Spleen (tissue), 11 donors: ENCODE measurements around the gene UQCC2. TPM values are rescaled to one million over a fixed set of nuclear protein-coding genes. Genes with fewer than 3 reads are reported as not detected.
A peak's percentile ranks its signal among the peaks of the same experiment; 100 is the strongest.

Experiments used
- DNase-seq: peaks from one replicate; pipeline ENCODE4 v3.0.0-alpha.2; 2020
- H3K27ac ChIP-seq, 8 donors: fragments of 200-600 bp; sonication (generic) in 7 of 8; 1 replicate in 4 of 8; 2 replicates in 4 of 8; pipeline versions ENCODE4 v1.5.0 to v1.8.0; 2016 to 2021; ENCODE audit warnings: inconsistent platforms in 4 of 8, mild to moderate bottlenecking in 4 of 8, moderate library complexity in 1 of 8
- H3K27me3 ChIP-seq, 7 donors: fragments of 200-600 bp; sonication (generic) in 6 of 7; replicated peaks in 1 of 7; 1 replicate in 4 of 7; 2 replicates in 3 of 7; pipeline versions ENCODE4 v1.5.0 to v1.8.0; 2016 to 2021; ENCODE audit warnings: inconsistent platforms in 3 of 7, mild to moderate bottlenecking in 1 of 7
- H3K36me3 ChIP-seq, 6 donors: fragments of 200-600 bp; sonication (generic) in 5 of 6; 1 replicate in 4 of 6; 2 replicates in 2 of 6; pipeline versions ENCODE4 v1.5.0 to v1.8.0; 2016 to 2021; ENCODE audit warnings: inconsistent platforms in 2 of 6
- H3K4me1 ChIP-seq, 6 donors: fragments of 200-600 bp; sonication (generic) in 5 of 6; 1 replicate in 3 of 6; 2 replicates in 3 of 6; pipeline versions ENCODE4 v1.5.0 to v1.8.0; 2016 to 2021; ENCODE audit warnings: inconsistent platforms in 3 of 6
- H3K4me3 ChIP-seq, 8 donors: fragments of 200-600 bp; sonication (generic) in 7 of 8; 1 replicate in 4 of 8; 2 replicates in 4 of 8; pipeline versions ENCODE4 v1.5.0 to v1.8.0; 2016 to 2021; ENCODE audit warnings: inconsistent platforms in 4 of 8, mild to moderate bottlenecking in 4 of 8, moderate library complexity in 2 of 8
- H3K9me3 ChIP-seq, 8 donors: fragments of 200-600 bp; sonication (generic) in 7 of 8; 1 replicate in 4 of 8; 2 replicates in 4 of 8; pipeline versions ENCODE4 v1.5.0 to v1.8.0; 2016 to 2021; ENCODE audit warnings: inconsistent platforms in 4 of 8
- CTCF ChIP-seq, 11 experiments: fragments of 200-600 bp in 7 of 11; fragments of 450-650 bp in 4 of 11; sonication (generic) in 4 of 11; IDR thresholded peaks in 8 of 11; conservative IDR thresholded peaks in 3 of 11; 1 replicate in 7 of 11; 2 replicates in 4 of 11; pipeline versions ENCODE4 v1.4.0 to v1.8.0; 2016 to 2021; ENCODE audit warnings: antibody characterized with exemption in 11 of 11, inconsistent platforms in 4 of 11, mild to moderate bottlenecking in 1 of 11
- POLR2A ChIP-seq, 3 donors: fragments of 450-650 bp; IDR thresholded peaks; one replicate each; pipeline ENCODE4 v1.5.1; 2017; ENCODE audit warnings: antibody characterized with exemption in 3 of 3, mild to moderate bottlenecking in 1 of 3
- POLR2AphosphoS5 ChIP-seq, 3 donors: sonication (generic); formaldehyde crosslinking; IDR thresholded peaks; one replicate each; pipeline ENCODE4 v1.5.1; 2017; ENCODE audit warnings: antibody characterized with exemption in 3 of 3
- WGBS, 5 donors: extraction: QIAGEN DNeasy Blood & Tissue Kit in 3 of 5; methylation state at CpG; one replicate each; pipeline versions ENCODE4 v1.1.5 to v1.1.7; 2013 to 2018; 5-methylcytosine and 5-hydroxymethylcytosine counted together
- intact Hi-C: fragments of 100-400 bp; cut with DNase I; formaldehyde crosslinking; loops from one replicate; pipeline ENCODE4 v1.15.0; 2023; ENCODE audit warnings: low total_unique reads
- polyA plus RNA-seq, 3 donors: library from polyadenylated mRNA; stranded (reverse); fragments of 200-250 nt; gene quantifications; one replicate each; pipeline ENCODE4 v1.2.1, GENCODE V29; 2013
- total RNA-seq, 7 donors: library from RNA; depleted of rRNA in 3 of 7; stranded (reverse); fragments of >200 nt in 3 of 7; fragmentation: NEBNext Ultra II Directional in 4 of 7; extraction: Animal tissue kit (Norgen Biotek cat#: 25700) in 4 of 7; gene quantifications; one replicate each; pipeline versions ENCODE4 v1.1.0 to v1.2.1, GENCODE V29; 2016 to 2021
- donor health status: healthy with polysubstance abuse.
- donor health status: DM: no; HTN: no; CAD: no; lungs with moderate emphysema.
- donor health status: DM: no; HTN: no; CAD: no.
- donor health status: Bipolar disorder and iron deficiency.
- donor health status: healthy.
- donor health status: DM: no; HTN: no; CAD: no.
- donor health status: DM: yes; HTN: yes; CAD: no.

UQCC2 gene
- total and polyA plus RNA-seq, 10 donors: 8.7 to 77.0 (median 34.1) TPM

GRCh38 chr6:33692078-33692759 is 19.3 kb downstream of the UQCC2 start:
- no peak overlapping the region for H3K4me3 ChIP-seq
- TF ChIP-seq POLR2A (IDR thresholded peaks at IDR 0.05): no peak
- TF ChIP-seq CTCF (IDR thresholded peaks at IDR 0.05 in 8 of 11, conservative IDR thresholded peaks at IDR 0.05 in 3 of 11): no peak
- no peak for TF ChIP-seq POLR2AphosphoS5 (IDR thresholded peaks at IDR 0.05)
- intact Hi-C loops: no loop called here
- WGBS, 5 donors: 77 to 82% (median 80%) methylated on average over 9 to 12 of the region's 12 CpGs
- H3K4me1 ChIP-seq: peaks cover 48 to 73% (median 57%) of the 10 kb centered on the region in 6 donors
- H3K9me3 ChIP-seq: no peaks in the 10 kb centered on the region
- H3K27ac ChIP-seq: peak overlapping the region; percentile 47 to 91 (median 81)
- peaks cover 0 to 95% (median 59%) of the 10 kb centered on the region in 6 donors for H3K36me3 ChIP-seq
- H3K27me3 ChIP-seq: no peaks in the 10 kb centered on the region
- no peak for DNase-seq

DNA sequence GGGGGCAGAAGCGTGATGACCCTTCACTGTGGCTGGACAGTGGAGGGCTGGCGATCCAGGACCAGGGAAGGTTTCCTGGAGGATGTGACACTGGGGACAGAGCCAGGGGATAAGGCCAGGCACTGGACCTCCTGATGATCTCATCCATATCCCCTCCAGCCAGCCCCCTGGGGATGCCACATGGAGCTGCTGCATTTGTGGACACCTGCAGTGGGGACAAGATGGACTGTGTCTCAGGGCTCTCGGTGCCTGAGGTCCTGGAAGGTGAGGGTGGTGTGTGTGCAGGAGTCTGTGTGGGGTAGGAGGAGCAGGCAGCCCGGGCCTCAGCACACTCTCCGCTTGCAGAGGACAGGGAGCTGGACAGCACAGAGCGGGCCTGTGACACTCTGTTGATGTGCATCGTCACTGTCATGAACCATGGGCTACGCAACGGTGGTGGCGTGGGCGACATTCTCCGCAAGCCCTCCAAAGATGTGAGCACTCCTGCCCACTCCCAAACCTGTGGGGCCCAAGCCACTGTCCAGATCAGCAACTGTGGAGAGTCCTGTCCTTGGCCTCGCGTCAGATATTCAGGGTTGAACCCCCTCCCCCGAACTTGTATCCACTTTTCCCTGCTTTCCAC is 19.9 kb downstream of the UQCC2 start:
- no peak for TF ChIP-seq POLR2A (IDR thresholded peaks at IDR 0.05)
- no peak for TF ChIP-seq POLR2AphosphoS5 (IDR thresholded peaks at IDR 0.05)
- TF ChIP-seq CTCF (IDR thresholded peaks at IDR 0.05 in 8 of 11, conservative IDR thresholded peaks at IDR 0.05 in 3 of 11): no peak
- no peak overlapping the region for H3K4me3 ChIP-seq
- peak overlapping the region in 5 of 8 donors; percentile 47 to 91 (median 82) for H3K27ac ChIP-seq
- H3K27me3 ChIP-seq: no peaks in the 10 kb centered on the region
- no peak for DNase-seq
- H3K4me1 ChIP-seq: peaks cover 44 to 68% (median 51%) of the 10 kb centered on the region in 6 donors
- peaks cover 0 to 95% (median 65%) of the 10 kb centered on the region in 6 donors for H3K36me3 ChIP-seq
- no peaks in the 10 kb centered on the region for H3K9me3 ChIP-seq
- 87 to 98% (median 90%) methylated on average over 13 to 15 of the region's 15 CpGs for WGBS, 5 donors
- intact Hi-C loops: no loop called here

DNA sequence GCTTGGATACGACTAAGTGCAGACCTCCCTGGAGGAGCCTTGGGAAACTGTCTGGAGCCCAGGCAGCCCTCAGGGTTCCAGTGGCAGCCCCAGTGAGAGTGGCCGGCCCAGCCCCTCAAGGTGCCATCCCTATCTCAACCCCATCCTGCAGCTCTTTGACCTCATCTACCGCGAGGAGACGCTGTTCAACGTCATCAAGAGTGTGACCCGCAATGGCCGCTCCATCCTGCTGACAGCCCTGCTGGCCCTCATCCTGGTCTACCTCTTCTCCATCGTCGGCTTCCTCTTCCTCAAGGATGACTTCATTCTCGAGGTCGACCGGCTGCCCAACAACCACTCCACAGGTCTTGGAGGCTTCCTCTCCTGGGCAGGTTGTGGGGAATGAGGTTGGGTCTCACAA is 20.7 kb downstream of the UQCC2 start:
- H3K36me3 ChIP-seq: peaks cover 0 to 95% (median 69%) of the 10 kb centered on the region in 6 donors
- H3K4me1 ChIP-seq: peaks cover 37 to 64% (median 45%) of the 10 kb centered on the region in 6 donors
- DNase-seq: no peak
- no peaks in the 10 kb centered on the region for H3K9me3 ChIP-seq
- TF ChIP-seq POLR2A (IDR thresholded peaks at IDR 0.05) (no peak), POLR2AphosphoS5 (IDR thresholded peaks at IDR 0.05) (peak in 2 of 3 donors; percentile 18 to 30)
- intact Hi-C loops: no loop called here
- H3K27me3 ChIP-seq: no peaks in the 10 kb centered on the region
- H3K4me3 ChIP-seq: no peak overlapping the region
- H3K27ac ChIP-seq: no peak overlapping the region
- 66 to 82% (median 76%) methylated on average over 13 of the region's 13 CpGs for WGBS, 5 donors

- Histone ChIP-seq H3K4me1 (peaks cover 28 to 55% (median 36%) of the 10 kb centered on the region in 6 donors), H3K36me3 (peaks cover 0 to 95% (median 70%) of the 10 kb centered on the region in 6 donors), H3K27me3 (no peaks in the 10 kb centered on the region), H3K27ac (no peak overlapping the region), H3K4me3 (no peak overlapping the region), H3K9me3 (no peaks in the 10 kb centered on the region)
- no peak for DNase-seq
- 84 to 96% (median 90%) methylated on average over 3 to 10 of the region's 10 CpGs for WGBS, 5 donors
- intact Hi-C loops: no loop called here
- peak in 1 of 3 donors; percentile 8 for TF ChIP-seq POLR2AphosphoS5 (IDR thresholded peaks at IDR 0.05)
- no peak for TF ChIP-seq POLR2A (IDR thresholded peaks at IDR 0.05)
Observed at GRCh38 chr6:33689879-33690278, 21.6 kb downstream of the UQCC2 start.

- H3K27me3 ChIP-seq: no peaks in the 10 kb centered on the region
- H3K27ac ChIP-seq: no peak overlapping the region
- peaks cover 0 to 99% (median 75%) of the 10 kb centered on the region in 6 donors for H3K36me3 ChIP-seq
- 78 to 97% (median 92%) methylated on average over 11 to 12 of the region's 12 CpGs for WGBS, 5 donors
- no peak for DNase-seq
- no peak overlapping the region for H3K4me3 ChIP-seq
- intact Hi-C loops: no loop called here
- H3K9me3 ChIP-seq: no peaks in the 10 kb centered on the region
- TF ChIP-seq CTCF (IDR thresholded peaks at IDR 0.05 in 8 of 11, conservative IDR thresholded peaks at IDR 0.05 in 3 of 11): no peak
- TF ChIP-seq POLR2AphosphoS5 (IDR thresholded peaks at IDR 0.05): no peak
- no peak for TF ChIP-seq POLR2A (IDR thresholded peaks at IDR 0.05)
- peaks cover 21 to 48% (median 29%) of the 10 kb centered on the region in 6 donors for H3K4me1 ChIP-seq
Observed at GRCh38 chr6:33689148-33689494, 22.4 kb downstream of the UQCC2 start.
